CD4-positive, alpha-beta T cell (primary cell): ENCODE measurements around the gene MED22. TPM values are rescaled to one million over a fixed set of nuclear protein-coding genes. Genes with fewer than 3 reads are reported as not detected.

Experiments used
- ATAC-seq: fragments of 200-7000 bp; cut with Tn5 transposase; one replicate; pipeline ENCODE4 v1.10.0; 2022; ENCODE audit warnings: mild to moderate bottlenecking; ENCODE audit not compliant: poor library complexity
- CTCF ChIA-PET: fragments of 350-600 bp; sonication (Branson Sonifier 250); formaldehyde crosslinking; loops from one replicate; lab custom pipeline; 2021; ENCODE audit warnings: antibody characterized with exemption, inconsistent platforms; lab: Charles Lee
- POLR2A ChIA-PET: fragments of 350-600 bp; sonication (Branson Sonifier 250); formaldehyde crosslinking; loops from one replicate; lab custom pipeline; 2021; ENCODE audit warnings: antibody characterized with exemption, inconsistent platforms; lab: Charles Lee
- DNase-seq, 14 experiments: peaks; one replicate each; pipeline ENCODE4 v3.0.0-alpha.2; 2013 to 2020; ENCODE audit warnings: mixed read lengths in 2 of 14
- H3K27ac ChIP-seq, 2 donors: one replicate each; pipeline versions ENCODE4 v1.5.1 to v1.7.0; 2013; ENCODE audit warnings: low read length in 2 of 2, low read depth in 1 of 2, mild to moderate bottlenecking in 1 of 2
- H3K27me3 ChIP-seq, 2 experiments: 1 replicate in 1 of 2; 2 replicates in 1 of 2; pipeline versions ENCODE4 v1.6.1 to v1.7.0; 2013; ENCODE audit warnings: low read length in 2 of 2, control low read depth in 1 of 2, mild to moderate bottlenecking in 1 of 2, moderate library complexity in 1 of 2; ENCODE audit not compliant: insufficient read depth in 2 of 2, control insufficient read depth in 1 of 2
- H3K36me3 ChIP-seq: one replicate; pipeline ENCODE4 v1.6.1; 2013; ENCODE audit warnings: low read length, control low read depth; ENCODE audit not compliant: insufficient read depth
- H3K4me1 ChIP-seq: one replicate; pipeline ENCODE4 v1.6.1; 2013; ENCODE audit warnings: low read length, control low read depth; ENCODE audit not compliant: insufficient read depth
- H3K4me3 ChIP-seq: one replicate; pipeline ENCODE4 v1.5.1; 2013; ENCODE audit warnings: mild to moderate bottlenecking, low read length, moderate library complexity
- H3K9me3 ChIP-seq, 2 experiments: 1 replicate in 1 of 2; 2 replicates in 1 of 2; pipeline versions ENCODE4 v1.6.1 to v1.7.0; 2013; ENCODE audit warnings: low read length in 2 of 2, mild to moderate bottlenecking in 2 of 2, control low read depth in 1 of 2, moderate library complexity in 1 of 2; ENCODE audit not compliant: control insufficient read depth in 1 of 2, insufficient read depth in 1 of 2
- H3K27ac Mint-ChIP-seq: one replicate; pipeline ENCODE4 v1.8.0; 2020; ENCODE audit warnings: mixed read lengths
- H3K27me3 Mint-ChIP-seq: one replicate; pipeline ENCODE4 v1.8.0; 2021; ENCODE audit warnings: mixed read lengths
- H3K36me3 Mint-ChIP-seq: one replicate; pipeline ENCODE4 v1.8.0; 2021; ENCODE audit warnings: low read depth, mixed read lengths
- H3K4me1 Mint-ChIP-seq: one replicate; pipeline ENCODE4 v1.8.0; 2021; ENCODE audit warnings: low read depth, mixed read lengths
- H3K4me3 Mint-ChIP-seq: one replicate; pipeline ENCODE4 v1.8.0; 2020; ENCODE audit warnings: mild to moderate bottlenecking, mixed read lengths
- H3K9me3 Mint-ChIP-seq: one replicate; pipeline ENCODE4 v1.8.0; 2020; ENCODE audit warnings: mixed read lengths
- CTCF ChIP-seq: fragments of 200-600 bp; IDR thresholded peaks from one replicate; pipeline ENCODE4 v1.8.0; 2022; ENCODE audit warnings: antibody characterized with exemption, mild to moderate bottlenecking
- intact Hi-C, 2 experiments: fragments of 100-400 bp; cut with DNase I in 1 of 2; cut with micrococcal nuclease in 1 of 2; formaldehyde crosslinking; loops; one replicate each; pipeline versions ENCODE4 v1.15.1 to v1.9.0; 2023 to 2025; cut with DNase I, micrococcal nuclease
- total RNA-seq, 174 experiments: library from RNA in 2 of 174; stranded (reverse) in 2 of 174; gene quantifications; one replicate each; pipeline ENCODE4 v1.2.3 and lab custom pipeline; 2021 to 2026

MED22 gene
- total RNA-seq, 2 experiments from 2014 or later, result 15.7 to 18.0 TPM

- no peak for ATAC-seq
- Mint-ChIP-seq H3K27ac (peak overlapping the region; percentile 88), H3K36me3 (peaks cover 58% of the 10 kb centered on the region), H3K27me3 (no peaks in the 10 kb centered on the region), H3K9me3 (no peaks in the 10 kb centered on the region), H3K4me3 (peak overlapping the region; percentile 92), H3K4me1 (peaks cover 28% of the 10 kb centered on the region)
- CTCF ChIA-PET, result no interaction called here
- no peak for DNase-seq
- Histone ChIP-seq H3K9me3 (no peaks in the 10 kb centered on the region), H3K4me3 (no peak overlapping the region), H3K4me1 (peaks cover 57% of the 10 kb centered on the region), H3K36me3 (peaks cover 61% of the 10 kb centered on the region), H3K27ac (no peak overlapping the region), H3K27me3 (no peaks in the 10 kb centered on the region)
- TF ChIP-seq CTCF, result no peak
- intact Hi-C loops, result loop anchor here (5.0 to 10.0 kb wide), 3 partner anchors 63 to 670 kb away; partner anchors contain the start of genes BRD3OS (in 1 of the 2) and REXO4 (in 1 of the 2)
- POLR2A ChIA-PET, result interaction anchor here (0.7 to 7.4 kb wide), 3 partner anchors 15 to 206 kb away, joined by 3 to 109 read pairs (median 3); partner anchors contain the start of genes STKLD1 and SURF4
Measured at GRCh38 chr9:133354766-133355165, 6.8 kb upstream of the MED22 start.

GRCh38 chr9:133353548-133353947 lies 5.6 kb upstream of the MED22 start:
- no peaks in the 10 kb centered on the region for H3K27me3 Mint-ChIP-seq
- no peak for ATAC-seq
- no peaks in the 10 kb centered on the region for H3K9me3 Mint-ChIP-seq
- Histone ChIP-seq H3K27me3 (no peaks in the 10 kb centered on the region), H3K36me3 (peaks cover 66% of the 10 kb centered on the region), H3K27ac (no peak overlapping the region), H3K4me1 (peaks cover 59% of the 10 kb centered on the region), H3K9me3 (no peaks in the 10 kb centered on the region), H3K4me3 (no peak overlapping the region)
- no peak for DNase-seq
- no peak for TF ChIP-seq CTCF
- H3K27ac Mint-ChIP-seq, result peak overlapping the region; percentile 88
- ChIA-PET POLR2A (no interaction called here), CTCF (no interaction called here)
- peaks cover 63% of the 10 kb centered on the region for H3K36me3 Mint-ChIP-seq
- H3K4me3 Mint-ChIP-seq, result peak overlapping the region; percentile 45
- intact Hi-C loops, result loop anchor here in 1 of 2 experiments (5.0 to 10.0 kb wide), 2 partner anchors 134 to 671 kb away; partner anchors contain the start of gene BRD3OS
- H3K4me1 Mint-ChIP-seq, result peaks cover 33% of the 10 kb centered on the region

GRCh38 chr9:133352635-133353340 lies 4.9 kb upstream of the MED22 start:
- Histone ChIP-seq H3K36me3 (peaks cover 62% of the 10 kb centered on the region), H3K27ac (no peak overlapping the region), H3K9me3 (no peaks in the 10 kb centered on the region), H3K4me3 (no peak overlapping the region), H3K4me1 (peaks cover 56% of the 10 kb centered on the region), H3K27me3 (no peaks in the 10 kb centered on the region)
- Mint-ChIP-seq H3K9me3 (no peaks in the 10 kb centered on the region), H3K27ac (peak overlapping the region; percentile 88), H3K4me1 (peaks cover 31% of the 10 kb centered on the region), H3K4me3 (peak overlapping the region; percentile 66), H3K36me3 (peaks cover 65% of the 10 kb centered on the region), H3K27me3 (no peaks in the 10 kb centered on the region)
- intact Hi-C loops, result loop anchor here in 1 of 2 experiments (5.0 to 10.0 kb wide), 2 partner anchors 135 to 672 kb away; partner anchors contain the start of gene BRD3OS
- ChIA-PET POLR2A (no interaction called here), CTCF (no interaction called here)
- DNase-seq, result no peak
- ATAC-seq, result no peak
- TF ChIP-seq CTCF, result no peak
